IMR-90 (cell line): ENCODE measurements around the gene WNT16. TPM values are rescaled to one million over a fixed set of nuclear protein-coding genes. Genes with fewer than 3 reads are reported as not detected.

Experiments used
- ATAC-seq: fragments of 200-7000 bp; cut with Tn5 transposase; 2 replicates; pipeline ENCODE4 v1.9.1; 2020; ENCODE audit warnings: low read depth, mild to moderate bottlenecking, moderate library complexity
- BruUV-seq: library from RNA; stranded (reverse); fragments of 400-500 nt; replicated peaks from 2 replicates; lab custom pipeline; 2021; lab: Mats Ljungman, UMichigan
- CTCF ChIA-PET: fragments of 300-600 bp; formaldehyde crosslinking; extraction: SDS; loops from one replicate; lab custom pipeline; 2021; ENCODE audit warnings: antibody characterized with exemption; lab: Yijun Ruan, JAX
- POLR2A ChIA-PET: fragments of 300-600 bp; sonication (Branson Sonifier 250); formaldehyde crosslinking; loops from one replicate; lab custom pipeline; 2022; ENCODE audit warnings: antibody characterized with exemption; ENCODE audit not compliant: unreplicated experiment; lab: Charles Lee
- DNase-seq: peaks from one replicate; pipeline ENCODE4 v3.0.0; 2013
- H2AFZ ChIP-seq: replicated peaks from 2 replicates; pipeline ENCODE3; 2013; ENCODE audit warnings: low read length, mild to moderate bottlenecking; ENCODE audit not compliant: poor library complexity
- H2AK5ac ChIP-seq: 2 replicates; pipeline ENCODE4 v1.6.1; 2013; ENCODE audit warnings: low read depth, low read length, inconsistent platforms
- H2AK9ac ChIP-seq: replicated peaks from 2 replicates; pipeline ENCODE3; 2013; ENCODE audit warnings: mild to moderate bottlenecking, low read depth, low read length, moderate library complexity; ENCODE audit not compliant: poor library complexity
- H2BK120ac ChIP-seq: 2 replicates; pipeline ENCODE4 v1.6.1; 2013; ENCODE audit warnings: low read depth, low read length, inconsistent platforms
- H2BK15ac ChIP-seq: 3 replicates; pipeline ENCODE4 v1.6.1; 2013; ENCODE audit warnings: low read depth, low read length, inconsistent platforms
- H2BK20ac ChIP-seq: 2 replicates; pipeline ENCODE4 v1.6.1; 2013; ENCODE audit warnings: low read depth, mild to moderate bottlenecking, inconsistent platforms, low read length, moderate library complexity
- H2BK5ac ChIP-seq: 2 replicates; pipeline ENCODE4 v1.6.1; 2013; ENCODE audit warnings: mild to moderate bottlenecking, low read depth, low read length, inconsistent platforms; ENCODE audit not compliant: poor library complexity, severe bottlenecking
- H3K14ac ChIP-seq: replicated peaks from 2 replicates; pipeline ENCODE4 v1.6.1; 2013; ENCODE audit warnings: low read depth, low read length, inconsistent platforms
- H3K18ac ChIP-seq: 2 replicates; pipeline ENCODE4 v1.6.1; 2013; ENCODE audit warnings: low read depth, low read length, control low read depth
- H3K23ac ChIP-seq: 2 replicates; pipeline ENCODE4 v1.6.1; 2013; ENCODE audit warnings: low read depth, low read length, inconsistent platforms
- H3K27ac ChIP-seq: 2 replicates; pipeline ENCODE4 v1.5.1; 2013; ENCODE audit warnings: mild to moderate bottlenecking, control low read depth, low read length; ENCODE audit not compliant: insufficient read depth
- H3K27me3 ChIP-seq: 2 replicates; pipeline ENCODE4 v1.6.1; 2013; ENCODE audit warnings: low read length; ENCODE audit not compliant: control insufficient read depth, insufficient read depth
- H3K36me3 ChIP-seq: 2 replicates; pipeline ENCODE4 v1.6.1; 2013; ENCODE audit warnings: low read length, mixed read lengths; ENCODE audit not compliant: control insufficient read depth, insufficient read depth
- H3K4ac ChIP-seq: 2 replicates; pipeline ENCODE4 v1.6.1; 2013; ENCODE audit warnings: low read depth, low read length, inconsistent platforms
- H3K4me1 ChIP-seq: 2 replicates; pipeline ENCODE4 v1.6.1; 2013; ENCODE audit warnings: low read length, mixed read lengths; ENCODE audit not compliant: control insufficient read depth, insufficient read depth
- H3K4me2 ChIP-seq: 2 replicates; pipeline ENCODE4 v1.6.1; 2013; ENCODE audit warnings: low read depth, mild to moderate bottlenecking, control low read depth, low read length, moderate library complexity
- H3K4me3 ChIP-seq: 2 replicates; pipeline ENCODE4 v1.5.1; 2013; ENCODE audit warnings: low read depth, mild to moderate bottlenecking, control low read depth, low read length, moderate library complexity; ENCODE audit not compliant: insufficient read depth
- H3K56ac ChIP-seq: 2 replicates; pipeline ENCODE4 v1.6.1; 2013; ENCODE audit warnings: low read length, inconsistent platforms; ENCODE audit not compliant: insufficient read depth; ENCODE audit errors: extremely low read depth
- H3K79me1 ChIP-seq, 2 experiments: 2 replicates each; pipeline ENCODE4 v1.6.1; 2013; ENCODE audit warnings: low read length in 2 of 2, inconsistent platforms in 1 of 2, low read depth in 1 of 2
- H3K9ac ChIP-seq: 2 replicates; pipeline ENCODE4 v1.6.1; 2013; ENCODE audit warnings: low read depth, low read length, control low read depth
- H3K9me1 ChIP-seq: 2 replicates; pipeline ENCODE4 v1.6.1; 2013; ENCODE audit warnings: low read length, inconsistent platforms; ENCODE audit not compliant: insufficient read depth
- H3K9me3 ChIP-seq: 2 replicates; pipeline ENCODE4 v1.6.1; 2013; ENCODE audit warnings: low read length; ENCODE audit not compliant: control insufficient read depth, insufficient read depth
- H4K20me1 ChIP-seq: 2 replicates; pipeline ENCODE4 v1.6.1; 2013; ENCODE audit warnings: low read length, inconsistent platforms; ENCODE audit not compliant: insufficient read depth
- H4K5ac ChIP-seq: 2 replicates; pipeline ENCODE4 v1.6.1; 2013; ENCODE audit warnings: mild to moderate bottlenecking, low read depth, low read length, control low read depth
- H4K8ac ChIP-seq, 2 experiments: 2 replicates each; pipeline ENCODE4 v1.6.1; 2013; ENCODE audit warnings: low read depth in 2 of 2, low read length in 2 of 2, control low read depth in 1 of 2, inconsistent platforms in 1 of 2
- H4K91ac ChIP-seq: 2 replicates; pipeline ENCODE4 v1.6.1; 2013; ENCODE audit warnings: low read depth, low read length, inconsistent platforms; ENCODE audit not compliant: insufficient read depth
- CEBPB ChIP-seq: IDR thresholded peaks from 2 replicates; pipeline ENCODE4 v1.6.1; 2012; ENCODE audit warnings: low read depth, low read length, improper control_type of control experiment
- FOS ChIP-seq: fragments of 150-350 bp; IDR thresholded peaks from 2 replicates; pipeline ENCODE4 v1.6.1; 2016; ENCODE audit warnings: low read depth, low read length
- POLR2A ChIP-seq: IDR thresholded peaks from 2 replicates; pipeline ENCODE4 v1.6.1; 2012; ENCODE audit warnings: mild to moderate bottlenecking, low read depth, low read length
- WGBS, 2 experiments: methylation state at CpG; one replicate each; pipeline versions ENCODE4 v1.1.5 to v1.1.7; 2013; ENCODE audit warnings: missing lambda C conversion rate in 2 of 2; ENCODE audit not compliant: insufficient read length in 1 of 2; ENCODE audit errors: extremely low coverage in 2 of 2; 5-methylcytosine and 5-hydroxymethylcytosine counted together
- dilution Hi-C: fragments of 300-500 bp; cut with HindIII; formaldehyde crosslinking; loops from one replicate; pipeline ENCODE4 v1.14.3; 2018; ENCODE audit warnings: low sequenced_read_pairs; ENCODE audit not compliant: unreplicated experiment
- in situ Hi-C: fragments of 300-500 bp; cut with MboI; formaldehyde crosslinking; loops from 3 replicates; pipeline ENCODE4 v1.14.3; 2019; ENCODE audit warnings: low sequenced_read_pairs, inconsistent platforms, mixed read lengths
- intact Hi-C: fragments of 100-400 bp; cut with micrococcal nuclease; formaldehyde crosslinking; loops from 2 replicates; pipeline ENCODE4 v1.10.0; 2022
- polyA plus RNA-seq, 3 experiments: library from polyadenylated mRNA; depleted of rRNA; stranded (reverse); fragments of >200 nt; gene quantifications; 2 replicates each; pipeline ENCODE4 v1.2.3, GENCODE V29; 2012; ENCODE audit warnings: low replicate concordance in 1 of 3
- total RNA-seq: library from RNA; depleted of rRNA; stranded (reverse); fragments of >200 nt; gene quantifications from 2 replicates; pipeline ENCODE4 v1.2.3, GENCODE V29; 2012

WNT16 gene
- total and polyA plus RNA-seq, 2 of the 4 experiments (the other 2 are of a cell fraction), result 0.68 to 1.1 TPM

- dilution Hi-C loops, result no loop called here
- ChIA-PET CTCF (no interaction called here), POLR2A (no interaction called here)
- Histone ChIP-seq H3K14ac (no peak overlapping the region), H3K4me3 (no peak overlapping the region), H2BK20ac (no peak overlapping the region), H3K18ac (peak overlapping the region; percentile 67; the same call in 1 of the 2 replicates), H3K27me3 (no peaks in the 10 kb centered on the region), H4K5ac (no peak overlapping the region), H2AFZ (no peak overlapping the region), H2AK9ac (no peak overlapping the region), H2BK15ac (no peak overlapping the region; the same call in 2 of the 3 replicates), H3K9me1 (peaks cover 18% of the 10 kb centered on the region), H3K4me1 (peaks cover 8% of the 10 kb centered on the region), H2BK5ac (peak overlapping the region; percentile 55), H3K79me1 (no peaks in the 10 kb centered on the region), H4K91ac (no peak overlapping the region), H3K9me3 (no peaks in the 10 kb centered on the region), H3K4ac (no peak overlapping the region), H3K9ac (no peak overlapping the region), H3K4me2 (no peak overlapping the region), H3K36me3 (peaks cover 8% of the 10 kb centered on the region), H3K56ac (no peak overlapping the region), H3K27ac (0 out of 2 replicates have a peak overlapping the region, but pooled peaks have one; percentile 53), H2BK120ac (peak overlapping the region; percentile 40; the same call in 1 of the 2 replicates), H3K23ac (no peak overlapping the region), H4K8ac (no peak overlapping the region), H4K20me1 (no peaks in the 10 kb centered on the region), H2AK5ac (no peak overlapping the region)
- in situ Hi-C loops, result loop anchor here (25.0 kb wide), 2 partner anchors 206 to 356 kb away; partner anchors contain the start of gene CPED1
- WGBS, 2 experiments, result no CpG with 5 or more reads among the region's 3 CpGs
- ATAC-seq (peak; percentile 43), DNase-seq (peak; percentile 49)
- BruUV-seq, result no TSS peak
- TF ChIP-seq CEBPB, result peak; percentile 68
- TF ChIP-seq FOS, result no peak
- no peak for TF ChIP-seq POLR2A
- intact Hi-C loops, result no loop called here
Measured at GRCh38 chr7:121343302-121343701, 14.5 kb downstream of the WNT16 start.
